Tibial artery (tissue), 4 donors: ENCODE measurements around the gene UST.
A peak's percentile ranks its signal among the peaks of the same experiment; 100 is the strongest.

Experiments
- DNase-seq, 2 donors: peaks; one replicate each; pipeline ENCODE4 v3.0.0-alpha.2; 2019
- H3K27ac ChIP-seq, 2 donors: fragments of 200-600 bp; sonication (generic) in 1 of 2; 1 replicate in 1 of 2; 2 replicates in 1 of 2; pipeline ENCODE4 v1.5.1; 2018 to 2019; ENCODE audit warnings: mild to moderate bottlenecking in 1 of 2
- H3K27me3 ChIP-seq, 2 donors: fragments of 200-600 bp; sonication (generic) in 1 of 2; one replicate each; pipeline versions ENCODE4 v1.5.1 to v1.6.0; 2016 to 2019
- H3K36me3 ChIP-seq, 3 donors: fragments of 200-600 bp; sonication (generic) in 2 of 3; one replicate each; pipeline ENCODE4 v1.5.1; 2016 to 2019; ENCODE audit warnings: mild to moderate bottlenecking in 2 of 3
- H3K4me1 ChIP-seq, 4 donors: fragments of 200-600 bp; sonication (generic) in 2 of 4; 1 replicate in 3 of 4; 2 replicates in 1 of 4; pipeline ENCODE4 v1.5.1; 2016 to 2019
- H3K4me3 ChIP-seq, 2 donors: fragments of 200-600 bp; sonication (generic) in 1 of 2; 1 replicate in 1 of 2; 2 replicates in 1 of 2; pipeline ENCODE4 v1.5.1; 2018 to 2019; ENCODE audit warnings: mild to moderate bottlenecking in 2 of 2
- H3K9me3 ChIP-seq, 3 donors: fragments of 200-600 bp; sonication (generic) in 1 of 3; one replicate each; pipeline ENCODE4 v1.5.1; 2016 to 2019
- intact Hi-C: fragments of 100-400 bp; cut with DNase I; formaldehyde crosslinking; loops from one replicate; pipeline ENCODE4 v1.15.0; 2023; ENCODE audit warnings: low total_unique reads
- TF ChIP-seq, protein P1 (sequence below), 2 experiments: fragments of 200-600 bp in 1 of 2; fragments of 450-650 bp in 1 of 2; IDR thresholded peaks; one replicate each; pipeline ENCODE4 v1.5.1; 2017 to 2019; ENCODE audit warnings: antibody characterized with exemption in 2 of 2, mild to moderate bottlenecking in 1 of 2, moderate library complexity in 1 of 2

Gene UST

GRCh38 chr6:148701375-148701774, 45.5 kb upstream of the UST start:
- peak overlapping the region in 1 of 2 donors; percentile 20 for H3K27ac ChIP-seq
- DNase-seq = no peak
- TF ChIP-seq, protein P1, sequence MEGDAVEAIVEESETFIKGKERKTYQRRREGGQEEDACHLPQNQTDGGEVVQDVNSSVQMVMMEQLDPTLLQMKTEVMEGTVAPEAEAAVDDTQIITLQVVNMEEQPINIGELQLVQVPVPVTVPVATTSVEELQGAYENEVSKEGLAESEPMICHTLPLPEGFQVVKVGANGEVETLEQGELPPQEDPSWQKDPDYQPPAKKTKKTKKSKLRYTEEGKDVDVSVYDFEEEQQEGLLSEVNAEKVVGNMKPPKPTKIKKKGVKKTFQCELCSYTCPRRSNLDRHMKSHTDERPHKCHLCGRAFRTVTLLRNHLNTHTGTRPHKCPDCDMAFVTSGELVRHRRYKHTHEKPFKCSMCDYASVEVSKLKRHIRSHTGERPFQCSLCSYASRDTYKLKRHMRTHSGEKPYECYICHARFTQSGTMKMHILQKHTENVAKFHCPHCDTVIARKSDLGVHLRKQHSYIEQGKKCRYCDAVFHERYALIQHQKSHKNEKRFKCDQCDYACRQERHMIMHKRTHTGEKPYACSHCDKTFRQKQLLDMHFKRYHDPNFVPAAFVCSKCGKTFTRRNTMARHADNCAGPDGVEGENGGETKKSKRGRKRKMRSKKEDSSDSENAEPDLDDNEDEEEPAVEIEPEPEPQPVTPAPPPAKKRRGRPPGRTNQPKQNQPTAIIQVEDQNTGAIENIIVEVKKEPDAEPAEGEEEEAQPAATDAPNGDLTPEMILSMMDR (IDR thresholded peaks at IDR 0.05) = no peak
- H3K27me3 ChIP-seq = no peaks in the 10 kb centered on the region
- H3K36me3 ChIP-seq = no peaks in the 10 kb centered on the region
- intact Hi-C loops = no loop called here
- H3K4me3 ChIP-seq = peak overlapping the region in 1 of 2 donors; percentile 32
- H3K9me3 ChIP-seq = no peaks in the 10 kb centered on the region
- H3K4me1 ChIP-seq = peaks cover 0 to 15% (median 5%) of the 10 kb centered on the region in 4 donors

GRCh38 chr6:148703900-148704299, 42.9 kb upstream of the UST start:
- Histone ChIP-seq H3K36me3 (no peaks in the 10 kb centered on the region), H3K9me3 (no peaks in the 10 kb centered on the region), H3K27ac (no peak overlapping the region), H3K4me1 (peaks cover 0 to 24% (median 5%) of the 10 kb centered on the region in 4 donors), H3K4me3 (no peak overlapping the region), H3K27me3 (no peaks in the 10 kb centered on the region)
- TF ChIP-seq, protein P1 (IDR thresholded peaks at IDR 0.05) = no peak
- DNase-seq = no peak
- intact Hi-C loops = no loop called here

DNA sequence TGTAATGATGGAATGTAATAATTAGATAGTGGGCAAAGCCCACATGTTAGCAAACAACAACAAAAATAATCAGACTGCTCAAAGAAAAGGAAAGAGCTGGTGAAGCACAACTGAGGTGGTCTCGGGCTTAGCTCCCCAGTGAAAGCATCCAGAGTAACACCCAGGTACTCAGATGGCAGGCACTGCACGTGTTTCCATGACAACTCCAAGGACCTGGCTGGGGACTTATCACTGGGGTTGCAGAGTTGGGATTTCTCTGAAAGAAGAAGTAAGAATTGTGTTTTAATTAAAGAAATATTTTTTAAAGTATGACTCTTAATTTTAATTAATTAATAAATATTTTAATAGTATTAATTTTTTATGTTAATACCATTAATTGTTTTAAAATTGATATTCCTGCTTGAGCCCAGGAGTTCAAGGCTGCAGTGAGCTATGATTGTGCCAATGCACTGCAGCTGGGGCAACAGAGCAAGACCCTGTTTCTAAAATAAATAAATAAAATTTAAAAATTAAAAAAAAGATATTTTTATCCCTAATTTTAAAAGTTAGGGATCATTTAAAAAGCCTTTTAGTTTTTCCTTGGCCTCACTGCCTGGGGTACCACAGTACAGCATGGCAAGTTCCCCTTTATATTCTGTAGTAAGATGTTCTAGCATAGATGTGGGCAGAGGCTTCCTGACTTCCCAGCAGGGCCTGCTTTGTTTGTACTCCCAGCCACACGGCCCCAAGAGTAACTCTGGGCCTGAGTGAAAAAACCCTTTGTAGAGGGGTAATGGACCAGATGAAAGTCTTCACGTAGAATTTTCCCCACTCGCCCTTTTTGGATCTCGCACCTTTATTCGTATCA, 42.2 kb upstream of the UST start:
- Histone ChIP-seq H3K4me1 (peaks cover 0 to 28% (median 12%) of the 10 kb centered on the region in 4 donors), H3K27ac (no peak overlapping the region), H3K36me3 (no peaks in the 10 kb centered on the region), H3K9me3 (no peaks in the 10 kb centered on the region), H3K27me3 (no peaks in the 10 kb centered on the region), H3K4me3 (no peak overlapping the region)
- TF ChIP-seq, protein P1 (IDR thresholded peaks at IDR 0.05) = no peak
- intact Hi-C loops = no loop called here
- no peak for DNase-seq

DNA sequence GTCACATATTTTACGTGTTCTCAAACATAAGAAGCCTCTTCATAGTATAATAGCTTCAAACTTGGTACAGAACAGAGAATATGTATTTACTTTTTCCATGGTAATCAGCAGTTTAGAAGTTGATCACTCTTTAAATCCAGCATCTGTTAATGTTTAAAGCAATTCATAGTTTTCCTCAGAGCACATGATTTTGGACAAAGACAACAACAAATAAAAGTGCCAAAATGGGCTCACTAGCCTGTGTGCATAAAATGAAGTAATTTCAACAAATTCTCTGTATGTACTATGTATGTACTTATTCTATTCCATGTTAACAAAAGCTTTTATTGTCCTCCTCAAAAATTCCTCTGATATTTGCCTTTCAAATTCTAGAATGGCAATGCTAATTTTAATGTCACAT, 38.1 kb upstream of the UST start:
- Histone ChIP-seq H3K4me1 (peaks cover 0 to 23% (median 8%) of the 10 kb centered on the region in 4 donors), H3K36me3 (no peaks in the 10 kb centered on the region), H3K4me3 (no peak overlapping the region), H3K9me3 (peaks cover 0 to 4% (median 0%) of the 10 kb centered on the region in 3 donors), H3K27ac (no peak overlapping the region), H3K27me3 (no peaks in the 10 kb centered on the region)
- DNase-seq = no peak
- intact Hi-C loops = no loop called here
- TF ChIP-seq, protein P1 (IDR thresholded peaks at IDR 0.05) = no peak

- H3K36me3 ChIP-seq = no peaks in the 10 kb centered on the region
- no peak for DNase-seq
- H3K27me3 ChIP-seq = no peaks in the 10 kb centered on the region
- no peak overlapping the region for H3K4me3 ChIP-seq
- intact Hi-C loops = no loop called here
- peak overlapping the region in 1 of 2 donors; percentile 20 for H3K27ac ChIP-seq
- TF ChIP-seq, protein P1 (IDR thresholded peaks at IDR 0.05) = no peak
- H3K4me1 ChIP-seq = peaks cover 0 to 23% (median 8%) of the 10 kb centered on the region in 4 donors
- H3K9me3 ChIP-seq = peaks cover 0 to 4% (median 0%) of the 10 kb centered on the region in 3 donors
These were observed 37.3 kb upstream of the UST start for GRCh38 chr6:148709577-148709976.
